Mesodermal cell (in vitro differentiated cells): ENCODE results near the gene TFB2M.
A peak's percentile ranks its signal among the peaks of the same experiment; 100 is the strongest.
"Not testable (repeated sequence)": the region's sequence is repeated elsewhere in the genome, so short reads cannot be mapped to it uniquely, and the experiment has no call there.

Experiments
- H3K27ac ChIP-seq: 2 replicates; pipeline ENCODE4 v1.7.0; 2013; ENCODE audit warnings: mild to moderate bottlenecking, low read depth, low read length, moderate library complexity; ENCODE audit not compliant: severe bottlenecking
- H3K36me3 ChIP-seq: 2 replicates; pipeline ENCODE4 v1.7.1; 2013; ENCODE audit warnings: mild to moderate bottlenecking, low read length, moderate library complexity; ENCODE audit not compliant: control insufficient read depth, insufficient read depth
- H3K4me1 ChIP-seq: one replicate; pipeline ENCODE4 v1.7.1; 2013; ENCODE audit warnings: mild to moderate bottlenecking, low read length; ENCODE audit not compliant: insufficient read depth, control insufficient read depth, poor library complexity, severe bottlenecking
- H3K4me3 ChIP-seq: 2 replicates; pipeline ENCODE4 v1.7.0; 2013; ENCODE audit warnings: low read length, control low read depth, mild to moderate bottlenecking; ENCODE audit not compliant: insufficient read depth, poor library complexity, severe bottlenecking; ENCODE audit errors: extremely low read depth
- H3K9me3 ChIP-seq: 2 replicates; pipeline ENCODE4 v1.7.1; 2013; ENCODE audit warnings: mild to moderate bottlenecking, low read length, moderate library complexity; ENCODE audit not compliant: control insufficient read depth
- WGBS, 2 experiments: methylation state at CpG; one replicate each; pipeline ENCODE4 v1.1.5; 2013; ENCODE audit warnings: missing lambda C conversion rate in 2 of 2; ENCODE audit not compliant: insufficient coverage in 2 of 2; 5-methylcytosine and 5-hydroxymethylcytosine counted together

TFB2M gene

DNA sequence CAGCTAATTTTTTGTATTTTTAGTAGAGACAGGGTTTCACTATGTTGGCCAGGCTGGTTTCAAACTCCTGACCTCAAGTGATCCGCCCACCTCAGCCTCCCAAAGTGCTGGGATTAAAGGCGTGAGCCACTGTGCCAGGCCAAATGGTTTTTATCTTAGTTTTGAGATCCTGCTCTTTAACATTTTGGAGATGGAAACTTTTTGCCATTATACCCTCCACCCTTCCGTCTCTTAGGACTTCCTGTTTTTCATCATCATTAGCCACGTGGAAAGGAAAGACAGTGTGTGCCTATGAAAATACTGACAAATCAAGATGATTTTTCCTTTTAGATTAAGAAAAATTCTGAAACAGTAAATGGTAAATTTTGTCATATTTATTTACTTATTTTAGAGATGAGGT, 5.2 kb upstream of the TFB2M start:
- not testable (repeated sequence) for H3K9me3 ChIP-seq, H3K27ac ChIP-seq, H3K36me3 ChIP-seq, H3K4me1 ChIP-seq, H3K4me3 ChIP-seq
- WGBS, 2 experiments = 90 to 100% methylated on average over 2 of the region's 4 CpGs

- Histone ChIP-seq H3K4me1 (peaks cover 7% of the 10 kb centered on the region), H3K36me3 (peaks cover under 1% of the 10 kb centered on the region), H3K27ac (no peak overlapping the region), H3K4me3 (no peak overlapping the region), H3K9me3 (no peaks in the 10 kb centered on the region)
- WGBS, 2 experiments = 89% methylated on average over 6 to 7 of the region's 8 CpGs
These were observed 3.5 kb upstream of the TFB2M start for GRCh38 chr1:246569248-246570238.

- peak overlapping the region; percentile 90 for H3K4me3 ChIP-seq
- WGBS, 2 experiments = 38 to 86% methylated on average over 1 to 2 of the region's 4 CpGs
These were observed 1.7 kb upstream of the TFB2M start for GRCh38 chr1:246567646-246568235.

DNA sequence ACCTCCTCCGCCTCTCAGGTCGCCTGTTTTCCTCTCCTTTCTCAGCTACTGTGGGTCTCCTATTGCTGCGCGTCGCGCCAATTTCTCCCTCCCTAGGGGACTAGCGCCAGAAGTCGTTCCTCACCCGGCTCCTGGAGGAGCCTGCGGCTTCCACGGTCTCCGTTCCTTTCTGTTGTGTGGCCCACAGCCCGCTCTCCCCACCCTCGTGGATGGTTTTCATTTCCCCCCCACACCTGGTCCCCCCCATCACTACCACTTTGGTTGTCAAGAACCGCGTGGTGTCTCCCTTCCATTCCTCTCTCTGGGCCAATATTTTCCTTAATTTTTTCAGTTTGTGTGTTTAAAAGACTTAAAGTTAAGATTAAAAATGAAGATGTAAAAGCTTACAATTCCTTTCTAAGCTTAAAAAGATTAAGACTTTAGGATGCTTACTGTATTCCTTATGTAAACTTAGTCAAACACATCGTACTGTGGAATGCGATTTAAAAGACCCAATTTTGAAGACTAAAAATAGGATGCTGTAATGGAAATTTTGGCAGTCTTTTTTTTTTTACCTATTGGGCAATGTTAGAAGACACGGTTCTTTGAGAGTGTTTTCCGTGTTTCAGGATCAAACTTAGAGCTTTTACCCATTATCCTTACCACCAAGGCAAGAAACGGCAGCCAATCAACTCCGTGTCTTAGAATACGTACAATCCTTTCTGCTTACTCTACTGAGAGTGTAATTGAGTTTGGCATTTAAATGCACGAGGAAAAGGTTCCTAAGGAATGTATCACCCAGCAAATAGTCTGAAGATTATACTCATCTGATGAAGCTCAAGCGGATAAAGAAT, 968 bp upstream of the TFB2M start:
- peak overlapping the region; percentile 93 for H3K27ac ChIP-seq
- peaks cover 7% of the 10 kb centered on the region for H3K4me1 ChIP-seq
- 0% methylated on average over 8 to 12 of the region's 25 CpGs for WGBS, 2 experiments
- H3K36me3 ChIP-seq = peaks cover 22% of the 10 kb centered on the region
- peak overlapping the region; percentile 90 for H3K4me3 ChIP-seq
- no peaks in the 10 kb centered on the region for H3K9me3 ChIP-seq

More at GRCh38 chr1:246567646-246568235, 1.7 kb upstream of the TFB2M start:
- no peak overlapping the region for H3K27ac ChIP-seq
- no peaks in the 10 kb centered on the region for H3K9me3 ChIP-seq
- H3K4me1 ChIP-seq = peaks cover 7% of the 10 kb centered on the region
- H3K36me3 ChIP-seq = peaks cover 17% of the 10 kb centered on the region

DNA sequence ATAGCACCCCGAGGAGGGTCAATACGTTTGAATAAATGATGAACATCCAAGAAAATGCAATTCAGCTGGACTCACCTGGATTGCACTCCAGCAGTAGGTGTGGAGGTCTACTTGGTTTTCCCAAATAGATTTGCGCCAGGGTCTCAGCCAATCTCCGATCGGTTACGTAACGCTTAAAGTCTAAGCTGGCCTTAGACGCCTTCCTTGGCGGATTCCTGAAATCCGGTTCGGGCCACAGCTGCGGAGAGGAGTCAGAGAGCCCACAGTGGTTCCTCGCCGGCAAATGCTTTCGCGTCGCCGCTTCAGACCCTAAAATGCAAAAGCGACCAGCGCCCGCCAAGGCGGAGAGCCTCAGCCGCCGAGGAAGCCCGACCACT, 322 bp downstream of the TFB2M start:
- Histone ChIP-seq H3K4me1 (peaks cover 7% of the 10 kb centered on the region), H3K27ac (peak overlapping the region; percentile 93), H3K9me3 (no peaks in the 10 kb centered on the region), H3K4me3 (peak overlapping the region; percentile 90), H3K36me3 (peaks cover 22% of the 10 kb centered on the region)
- 0% methylated on average over 23 to 24 of the region's 25 CpGs for WGBS, 2 experiments

DNA sequence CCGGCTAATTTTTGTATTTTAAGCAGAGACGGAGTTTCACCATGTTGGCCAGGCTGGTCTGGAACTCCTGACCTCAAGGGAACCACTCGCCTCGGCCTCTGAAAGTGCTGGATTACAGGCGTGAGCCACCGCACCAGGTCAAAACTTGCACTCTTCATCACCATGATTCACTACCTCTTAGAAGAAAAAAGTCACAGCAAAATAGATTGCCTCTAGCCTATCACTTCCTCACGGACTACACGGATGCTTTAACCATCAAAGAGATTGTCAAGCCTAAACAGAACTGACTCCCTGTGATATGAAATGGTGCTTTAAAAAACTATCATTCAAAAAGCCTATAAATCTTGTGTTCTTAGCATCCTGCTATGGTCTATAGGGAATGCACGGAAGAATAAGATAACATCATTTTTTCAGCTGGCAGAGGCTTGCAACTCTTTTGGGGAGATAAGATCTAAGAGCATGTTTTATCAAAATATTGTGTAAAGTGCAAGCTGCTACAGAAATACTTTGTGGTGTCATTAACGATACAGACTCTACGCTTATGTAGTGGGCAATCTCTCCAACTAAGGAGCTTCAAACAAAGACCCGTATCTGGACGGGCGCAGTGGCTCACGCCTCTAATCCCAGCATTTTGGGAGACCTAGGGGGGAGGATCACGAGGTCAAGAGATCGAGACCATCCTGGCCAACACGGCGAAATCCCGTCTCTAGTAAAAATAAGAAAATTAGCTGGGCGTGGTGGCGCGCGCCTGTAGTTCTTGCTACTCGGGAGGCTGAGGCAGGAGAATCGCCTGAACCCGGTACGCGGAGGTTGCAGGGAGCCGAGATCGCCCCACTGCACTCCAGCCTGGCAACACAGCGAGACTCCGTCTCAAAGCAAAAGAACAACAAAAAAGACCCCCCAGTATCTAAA, 966 bp downstream of the TFB2M start:
- H3K4me1 ChIP-seq = peaks cover 7% of the 10 kb centered on the region
- 46 to 52% methylated on average over 26 to 28 of the region's 33 CpGs for WGBS, 2 experiments
- H3K4me3 ChIP-seq = peak overlapping the region; percentile 90
- peak overlapping the region; percentile 93 for H3K27ac ChIP-seq
- no peaks in the 10 kb centered on the region for H3K9me3 ChIP-seq
- H3K36me3 ChIP-seq = peaks cover 29% of the 10 kb centered on the region

- not testable (repeated sequence) for H3K4me1 ChIP-seq, H3K9me3 ChIP-seq, H3K4me3 ChIP-seq, H3K27ac ChIP-seq
- 87 to 88% methylated on average over 10 of the region's 10 CpGs for WGBS, 2 experiments
- H3K36me3 ChIP-seq = peaks cover 70% of the 10 kb centered on the region
These were observed 5.2 kb downstream of the TFB2M start for GRCh38 chr1:246560833-246561232.

- WGBS, 2 experiments = 100% methylated on average over 2 to 4 of the region's 4 CpGs
These were observed 6.8 kb downstream of the TFB2M start for GRCh38 chr1:246559310-246559709.

DNA sequence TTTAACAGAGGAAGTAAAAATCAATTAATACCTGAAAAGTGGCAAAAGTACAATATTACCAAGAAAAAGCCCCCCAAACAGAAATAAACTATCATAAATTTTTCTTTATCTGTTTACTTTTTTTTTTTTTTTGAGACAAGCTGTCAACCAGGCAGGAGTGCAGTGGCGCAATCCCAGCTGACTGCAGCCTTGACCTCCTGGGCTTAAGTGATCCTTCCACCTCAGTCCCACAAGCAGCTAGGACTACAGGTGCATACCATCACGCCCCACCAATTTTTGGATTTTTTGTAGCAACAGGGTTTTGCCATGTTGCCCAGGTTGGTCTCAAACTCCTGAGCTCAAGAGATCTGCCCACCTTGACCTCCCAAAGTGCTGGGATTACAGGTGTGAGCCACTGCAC, 8.0 kb downstream of the TFB2M start:
- 100% methylated on average over 2 of the region's 2 CpGs for WGBS, 2 experiments
- no peaks in the 10 kb centered on the region for H3K4me1 ChIP-seq
- H3K36me3 ChIP-seq = peaks cover 78% of the 10 kb centered on the region

More at GRCh38 chr1:246559310-246559709, 6.8 kb downstream of the TFB2M start:
- Histone ChIP-seq H3K36me3 (peaks cover 77% of the 10 kb centered on the region), H3K9me3 (no peaks in the 10 kb centered on the region), H3K4me1 (no peaks in the 10 kb centered on the region), H3K27ac (no peak overlapping the region), H3K4me3 (no peak overlapping the region)

DNA sequence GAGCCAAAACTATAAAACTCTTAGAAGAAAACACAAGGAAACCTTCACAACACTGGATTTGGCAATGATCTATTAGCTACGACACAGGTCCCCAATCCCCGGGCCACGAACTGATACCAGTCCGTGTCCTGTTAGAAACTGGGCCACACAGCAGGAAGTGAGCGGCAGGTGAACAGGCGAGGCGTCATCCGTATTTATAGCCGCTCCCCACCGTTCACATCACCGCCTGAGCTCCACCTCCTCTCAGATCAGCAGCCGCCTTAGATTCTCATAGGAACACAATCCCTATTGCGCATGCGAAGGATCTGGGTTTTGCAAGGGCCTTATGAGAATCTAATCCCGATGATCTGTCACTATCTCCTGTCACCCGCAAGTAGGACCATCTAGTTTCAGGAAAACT, 11.9 kb downstream of the TFB2M start:
- no peaks in the 10 kb centered on the region for H3K9me3 ChIP-seq
- peaks cover 85% of the 10 kb centered on the region for H3K36me3 ChIP-seq
- H3K4me3 ChIP-seq = no peak overlapping the region
- H3K27ac ChIP-seq = no peak overlapping the region
- 95 to 97% methylated on average over 14 of the region's 16 CpGs for WGBS, 2 experiments
- H3K4me1 ChIP-seq = no peaks in the 10 kb centered on the region

More for the DNA sequence above, 8.0 kb downstream of the TFB2M start:
- no peak overlapping the region for H3K27ac ChIP-seq
- H3K9me3 ChIP-seq = no peaks in the 10 kb centered on the region
- no peak overlapping the region for H3K4me3 ChIP-seq
